Astrocyte of the cerebellum (primary cell): ENCODE measurements around the gene PGAP3.
A peak's percentile ranks its signal among the peaks of the same experiment; 100 is the strongest.

Experiments used
- DNase-seq: peaks from one replicate; pipeline ENCODE4 v3.0.0-alpha.2; 2011; ENCODE audit warnings: low read depth
- H3K4me3 ChIP-seq: 2 replicates; pipeline ENCODE4 v1.5.1; 2011; ENCODE audit warnings: mild to moderate bottlenecking, low read depth, low read length, moderate library complexity
- in situ Hi-C: cut with HindIII; loops from 2 replicates; pipeline ENCODE4 v1.10.0; 2017; ENCODE audit warnings: low sequenced_read_pairs
- TF ChIP-seq, protein P1 (sequence below): IDR thresholded peaks from 2 replicates; pipeline ENCODE4 v1.5.1; 2012; ENCODE audit warnings: low read length, low read depth, moderate library complexity, mild to moderate bottlenecking; ENCODE audit errors: missing control alignments

PGAP3 gene

DNA sequence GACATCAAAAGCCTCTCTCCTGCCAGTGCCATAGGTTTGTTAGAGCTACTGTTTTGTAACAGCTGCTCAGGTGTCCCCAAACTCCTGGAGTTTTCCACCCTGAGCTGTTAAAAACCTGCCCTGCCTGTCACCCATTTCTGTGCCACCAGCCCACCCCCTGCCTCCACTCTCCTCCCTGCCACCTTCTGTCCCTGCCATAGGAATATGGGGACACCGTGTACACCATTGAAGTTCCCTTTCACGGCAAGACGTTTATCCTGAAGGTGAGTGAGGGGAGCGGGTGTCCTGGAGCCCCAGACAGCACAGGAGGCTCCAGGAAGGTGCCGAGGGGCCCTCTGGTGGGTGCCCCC, 27.9 kb downstream of the PGAP3 start:
- TF ChIP-seq, protein P1, sequence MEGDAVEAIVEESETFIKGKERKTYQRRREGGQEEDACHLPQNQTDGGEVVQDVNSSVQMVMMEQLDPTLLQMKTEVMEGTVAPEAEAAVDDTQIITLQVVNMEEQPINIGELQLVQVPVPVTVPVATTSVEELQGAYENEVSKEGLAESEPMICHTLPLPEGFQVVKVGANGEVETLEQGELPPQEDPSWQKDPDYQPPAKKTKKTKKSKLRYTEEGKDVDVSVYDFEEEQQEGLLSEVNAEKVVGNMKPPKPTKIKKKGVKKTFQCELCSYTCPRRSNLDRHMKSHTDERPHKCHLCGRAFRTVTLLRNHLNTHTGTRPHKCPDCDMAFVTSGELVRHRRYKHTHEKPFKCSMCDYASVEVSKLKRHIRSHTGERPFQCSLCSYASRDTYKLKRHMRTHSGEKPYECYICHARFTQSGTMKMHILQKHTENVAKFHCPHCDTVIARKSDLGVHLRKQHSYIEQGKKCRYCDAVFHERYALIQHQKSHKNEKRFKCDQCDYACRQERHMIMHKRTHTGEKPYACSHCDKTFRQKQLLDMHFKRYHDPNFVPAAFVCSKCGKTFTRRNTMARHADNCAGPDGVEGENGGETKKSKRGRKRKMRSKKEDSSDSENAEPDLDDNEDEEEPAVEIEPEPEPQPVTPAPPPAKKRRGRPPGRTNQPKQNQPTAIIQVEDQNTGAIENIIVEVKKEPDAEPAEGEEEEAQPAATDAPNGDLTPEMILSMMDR: no peak
- no peak overlapping the region for H3K4me3 ChIP-seq
- no peak for DNase-seq
- in situ Hi-C loops: no loop called here

DNA sequence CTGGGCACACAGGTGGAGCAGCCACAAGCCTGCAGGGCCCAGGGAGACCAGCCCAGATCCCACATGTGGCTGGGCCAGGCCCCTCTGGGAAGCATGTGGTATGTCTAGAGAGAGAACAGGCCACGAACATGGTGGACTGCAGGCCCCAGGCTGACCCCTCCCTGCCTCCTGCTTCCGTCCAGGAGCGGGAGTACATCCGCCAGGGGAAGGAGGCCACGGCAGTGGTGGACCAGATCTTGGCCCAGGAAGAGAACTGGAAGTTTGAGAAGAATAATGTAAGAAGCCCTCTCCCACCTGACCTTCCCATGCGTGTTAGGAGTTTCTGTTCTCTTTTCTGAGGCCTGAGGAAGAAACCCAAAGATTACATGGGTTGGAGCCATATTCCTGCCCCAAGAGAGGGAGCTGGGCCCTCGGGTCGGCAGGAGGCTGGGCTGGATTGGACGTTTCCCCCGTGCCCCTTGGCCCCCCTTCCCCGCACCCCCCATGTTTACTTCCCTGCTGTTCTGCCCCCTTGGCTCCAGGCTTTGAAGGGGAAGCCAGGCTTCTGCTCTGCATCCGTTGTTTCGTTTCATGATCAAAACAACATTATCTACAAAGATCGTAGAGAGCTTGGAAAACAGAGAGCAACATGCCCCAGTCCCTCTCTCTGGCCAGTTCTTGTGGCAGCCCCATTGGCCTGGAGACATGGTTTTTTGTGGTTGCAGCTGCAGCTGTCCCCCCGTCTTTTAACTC, 28.4 kb downstream of the PGAP3 start:
- in situ Hi-C loops: no loop called here
- no peak overlapping the region for H3K4me3 ChIP-seq
- TF ChIP-seq, protein P1: no peak
- DNase-seq: no peak

DNA sequence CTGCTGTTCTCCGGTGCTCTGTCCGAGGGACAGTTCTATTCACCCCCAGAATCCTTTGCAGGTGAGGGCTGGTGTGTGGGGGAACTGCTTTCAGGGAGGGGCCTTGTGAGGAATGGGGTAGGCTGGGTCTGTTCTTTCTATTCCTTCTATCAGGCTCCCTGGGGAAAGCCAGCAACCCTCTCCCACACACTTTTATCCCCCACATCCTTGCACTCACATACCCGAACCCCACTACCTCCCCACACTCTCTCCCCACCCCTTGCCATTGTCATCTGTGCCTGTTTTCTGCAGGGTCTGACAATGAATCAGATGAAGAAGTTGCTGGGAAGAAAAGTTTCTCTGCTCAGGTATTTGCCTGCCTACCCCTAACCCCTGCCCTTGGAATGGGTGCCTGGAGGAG, 29.1 kb downstream of the PGAP3 start:
- TF ChIP-seq, protein P1: no peak
- no peak for DNase-seq
- in situ Hi-C loops: no loop called here
- no peak overlapping the region for H3K4me3 ChIP-seq

DNA sequence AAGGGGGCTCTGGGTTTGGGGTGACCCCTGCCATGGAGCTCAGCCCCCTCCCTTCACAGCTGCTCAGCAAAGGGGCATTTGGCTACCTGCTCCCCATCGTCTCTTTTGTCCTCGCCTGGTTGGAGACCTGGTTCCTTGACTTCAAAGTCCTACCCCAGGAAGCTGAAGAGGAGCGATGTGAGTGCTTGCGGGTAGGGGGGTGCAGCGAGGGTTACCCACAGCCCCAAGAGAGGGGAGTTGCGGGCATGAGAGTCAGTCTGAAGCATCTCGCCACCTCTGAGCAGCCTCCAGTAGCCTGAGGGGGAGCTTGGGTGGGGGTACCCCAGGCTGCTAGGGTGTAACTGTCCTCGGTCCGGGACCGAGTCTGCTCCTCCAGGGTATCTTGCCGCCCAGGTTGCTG, 29.5 kb downstream of the PGAP3 start:
- no peak overlapping the region for H3K4me3 ChIP-seq
- TF ChIP-seq, protein P1: no peak
- in situ Hi-C loops: no loop called here
- DNase-seq: no peak

DNA sequence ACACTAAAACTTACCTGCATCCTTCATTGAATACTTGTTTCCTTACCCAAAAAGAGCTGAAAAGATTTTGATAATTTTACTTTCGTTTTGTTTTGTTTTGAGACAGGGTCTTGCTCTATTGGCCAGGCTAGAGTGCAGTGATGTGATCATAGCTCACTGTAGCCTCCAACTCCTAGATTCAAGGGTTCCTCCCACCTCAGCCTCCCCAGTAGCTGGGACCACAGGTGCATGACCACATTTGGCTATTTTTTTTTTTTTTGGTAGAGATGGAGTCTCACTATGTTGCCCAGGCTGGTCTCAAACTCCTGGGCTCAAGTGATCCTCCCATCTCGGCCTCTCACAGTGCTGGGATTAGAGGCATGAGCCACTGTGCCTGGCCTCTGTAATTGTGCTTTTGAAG, 32.8 kb downstream of the PGAP3 start:
- H3K4me3 ChIP-seq: no peak overlapping the region
- in situ Hi-C loops: no loop called here
- no peak for DNase-seq
- TF ChIP-seq, protein P1: no peak

DNA sequence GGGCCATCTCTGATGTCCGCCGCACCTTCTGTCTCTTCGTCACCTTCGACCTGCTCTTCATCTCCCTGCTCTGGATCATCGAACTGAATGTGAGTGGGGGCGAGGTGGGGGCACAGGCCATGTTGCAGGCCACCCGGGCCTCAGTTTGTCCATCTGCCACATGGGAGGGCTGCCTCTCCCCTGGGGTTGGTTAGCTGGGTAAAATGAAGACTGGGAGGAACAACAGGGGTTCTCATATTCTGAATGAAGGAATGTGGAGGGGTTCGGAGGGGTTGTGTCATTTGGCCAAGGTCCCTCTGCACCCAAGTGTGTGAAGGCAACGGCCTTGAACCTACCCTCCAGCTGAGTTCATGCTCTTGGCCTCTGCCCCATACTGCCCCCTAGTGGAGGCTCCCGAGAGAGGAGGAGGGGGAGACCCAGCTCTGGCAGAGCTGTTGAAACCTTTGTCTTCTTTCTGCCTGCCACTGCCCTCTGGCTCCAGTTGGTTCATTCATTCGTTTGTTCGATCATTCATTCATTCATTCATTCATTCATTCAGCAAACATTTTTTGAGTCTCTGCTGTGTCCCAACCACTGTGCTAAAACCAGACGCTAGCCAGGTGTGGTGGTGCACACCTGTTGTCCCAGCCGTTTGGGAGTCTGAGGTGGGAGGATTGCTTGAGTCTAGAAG, 34.1 kb downstream of the PGAP3 start:
- TF ChIP-seq, protein P1: peak; percentile 90
- H3K4me3 ChIP-seq: no peak overlapping the region
- no peak for DNase-seq
- in situ Hi-C loops: no loop called here
